ENCODE results near the gene COA3. TPM values are rescaled to one million over a fixed set of nuclear protein-coding genes. Genes with fewer than 3 reads are reported as not detected.

Gene COA3
- polyA plus RNA-seq, 1 of the 3 experiments (the other 2 are of a cell fraction) = 103 TPM

- no peak overlapping the region for H3K4me3 ChIP-seq (ENCODE audit: low read depth in 2 of 2, low read length in 1 of 2)
- H3K4me2 ChIP-seq = no peak overlapping the region
- H3K27ac ChIP-seq (ENCODE audit: low read depth in 2 of 2, low read length in 1 of 2) = no peak overlapping the region
- H2AFZ ChIP-seq (ENCODE audit: low read depth) = no peak overlapping the region
- H3K9ac ChIP-seq = no peak overlapping the region
- WGBS (ENCODE audit: low lambda C conversion rate) = 88% methylated on average over 5 of the region's 6 CpGs
- no peaks in the 10 kb centered on the region for H3K9me3 ChIP-seq
- DNase-seq = no peak
- POLR2A ChIA-PET = no interaction called here
- H3F3A ChIP-seq (replicated peaks; ENCODE audit: insufficient read depth) = peaks cover 3% of the 10 kb centered on the region
- H3K9me2 ChIP-seq = no peaks in the 10 kb centered on the region
- no peaks in the 10 kb centered on the region for H3K36me3 ChIP-seq (replicated peaks in 1 of 2; ENCODE audit: control insufficient read depth in 1 of 2, insufficient read depth in 2 of 2, low read length in 1 of 2)
- H3K79me2 ChIP-seq (ENCODE audit: insufficient read depth) = no peaks in the 10 kb centered on the region
- no peaks in the 10 kb centered on the region for H4K20me1 ChIP-seq (ENCODE audit: insufficient read depth)
- H3K4me1 ChIP-seq (ENCODE audit: control insufficient read depth in 1 of 2, insufficient read depth in 2 of 2, low read depth in 1 of 2, low read length in 1 of 2) = peaks cover 5 to 11% of the 10 kb centered on the region in 2 experiments; a peak in 2 of 4 replicates
- no peaks in the 10 kb centered on the region for H3K27me3 ChIP-seq (ENCODE audit: insufficient read depth)
- CTCF ChIA-PET = interaction anchor here (1.0 kb wide), 1 partner anchor 188 kb away, joined by 3 read pairs; no protein-coding TSS in a partner anchor
- TF ChIP-seq NRF1 (IDR thresholded peaks at IDR 0.05; ENCODE audit: low read depth, low read length) = no peak
Observed at GRCh38 chr17:42766124-42766523, 32.4 kb downstream of the COA3 start.

- peak overlapping the region in 1 of 2 experiments; percentile 43; a peak in 2 of 4 replicates for H3K4me3 ChIP-seq (ENCODE audit: low read depth in 2 of 2, low read length in 1 of 2)
- H3K4me2 ChIP-seq = peak overlapping the region; percentile 59; the same call in 1 of the 2 replicates
- H3K27me3 ChIP-seq (ENCODE audit: insufficient read depth) = peaks cover 12% of the 10 kb centered on the region; the same call in 1 of the 2 replicates
- H4K20me1 ChIP-seq (ENCODE audit: insufficient read depth) = no peaks in the 10 kb centered on the region
- no peak overlapping the region for H3K27ac ChIP-seq (ENCODE audit: low read depth in 2 of 2, low read length in 1 of 2)
- H3K9ac ChIP-seq = no peak overlapping the region
- POLR2A ChIA-PET = interaction anchor here (0.6 to 2.5 kb wide), 3 partner anchors 11 to 67 kb away, joined by 3 to 17 read pairs (median 3); partner anchors contain the start of gene VPS25
- 0 out of 2 replicates have a peak overlapping the region, but pooled peaks have one; percentile 70 for H2AFZ ChIP-seq (ENCODE audit: low read depth)
- H3F3A ChIP-seq (replicated peaks; ENCODE audit: insufficient read depth) = peaks cover 8% of the 10 kb centered on the region
- no peaks in the 10 kb centered on the region for H3K9me2 ChIP-seq
- H3K36me3 ChIP-seq (replicated peaks in 1 of 2; ENCODE audit: control insufficient read depth in 1 of 2, insufficient read depth in 2 of 2, low read length in 1 of 2) = no peaks in the 10 kb centered on the region
- H3K4me1 ChIP-seq (ENCODE audit: control insufficient read depth in 1 of 2, insufficient read depth in 2 of 2, low read depth in 1 of 2, low read length in 1 of 2) = peaks cover 5 to 16% of the 10 kb centered on the region in 2 experiments; a peak in 2 of 4 replicates
- no peaks in the 10 kb centered on the region for H3K79me2 ChIP-seq (ENCODE audit: insufficient read depth)
- no peak for TF ChIP-seq MXI1 (IDR thresholded peaks at IDR 0.05; ENCODE audit: low read depth, low read length)
- no peak for TF ChIP-seq GABPA (IDR thresholded peaks at IDR 0.05; ENCODE audit: low read depth)
- TF ChIP-seq, protein P1, sequence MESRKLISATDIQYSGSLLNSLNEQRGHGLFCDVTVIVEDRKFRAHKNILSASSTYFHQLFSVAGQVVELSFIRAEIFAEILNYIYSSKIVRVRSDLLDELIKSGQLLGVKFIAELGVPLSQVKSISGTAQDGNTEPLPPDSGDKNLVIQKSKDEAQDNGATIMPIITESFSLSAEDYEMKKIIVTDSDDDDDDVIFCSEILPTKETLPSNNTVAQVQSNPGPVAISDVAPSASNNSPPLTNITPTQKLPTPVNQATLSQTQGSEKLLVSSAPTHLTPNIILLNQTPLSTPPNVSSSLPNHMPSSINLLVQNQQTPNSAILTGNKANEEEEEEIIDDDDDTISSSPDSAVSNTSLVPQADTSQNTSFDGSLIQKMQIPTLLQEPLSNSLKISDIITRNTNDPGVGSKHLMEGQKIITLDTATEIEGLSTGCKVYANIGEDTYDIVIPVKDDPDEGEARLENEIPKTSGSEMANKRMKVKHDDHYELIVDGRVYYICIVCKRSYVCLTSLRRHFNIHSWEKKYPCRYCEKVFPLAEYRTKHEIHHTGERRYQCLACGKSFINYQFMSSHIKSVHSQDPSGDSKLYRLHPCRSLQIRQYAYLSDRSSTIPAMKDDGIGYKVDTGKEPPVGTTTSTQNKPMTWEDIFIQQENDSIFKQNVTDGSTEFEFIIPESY (IDR thresholded peaks at IDR 0.05; ENCODE audit: borderline replicate concordance, low read depth) = no peak
- TF ChIP-seq MAX (IDR thresholded peaks at IDR 0.05; ENCODE audit: low read depth) = no peak
- TF ChIP-seq PBX3 (IDR thresholded peaks at IDR 0.05) = no peak
- no peak for DNase-seq
- no peaks in the 10 kb centered on the region for H3K9me3 ChIP-seq
- CTCF ChIA-PET = interaction anchor here (0.6 to 4.6 kb wide), 12 partner anchors 8 to 184 kb away, joined by 3 to 53 read pairs (median 6); partner anchors contain the start of genes PSMC3IP and VPS25
- 87% methylated on average over 12 of the region's 12 CpGs for WGBS (ENCODE audit: low lambda C conversion rate)
Observed at GRCh38 chr17:42761638-42762037, 36.9 kb downstream of the COA3 start.

Data from SK-N-SH (cell line).